BLaER1 treated with 17β-estradiol and CSF1 and Interleukin-3, amounts not matched to agents 10 nM and 100 nM (cell line): ENCODE data around the gene GALNT18.

Source experiments
- H3K27ac ChIP-seq, 11 experiments: shearing (Covaris generic); formaldehyde crosslinking; 2 replicates each; pipeline ENCODE4 v1.8.1; 2022
- H3K27me3 ChIP-seq, 11 experiments: shearing (Covaris generic); formaldehyde crosslinking; 2 replicates each; pipeline ENCODE4 v1.8.1; 2022
- H3K36me3 ChIP-seq, 11 experiments: shearing (Covaris generic); formaldehyde crosslinking; 2 replicates each; pipeline ENCODE4 v1.8.1; 2022
- H3K4me1 ChIP-seq, 10 experiments: shearing (Covaris generic); formaldehyde crosslinking; 2 replicates each; pipeline ENCODE4 v1.8.1; 2022
- H3K4me2 ChIP-seq, 11 experiments: shearing (Covaris generic); formaldehyde crosslinking; 2 replicates each; pipeline ENCODE4 v1.8.1; 2022
- H3K4me3 ChIP-seq, 10 experiments: shearing (Covaris generic); formaldehyde crosslinking; 2 replicates each; pipeline ENCODE4 v1.8.1; 2022
- H3K9ac ChIP-seq, 11 experiments: shearing (Covaris generic); formaldehyde crosslinking; 2 replicates each; pipeline ENCODE4 v1.8.1; 2022
- H3K9me3 ChIP-seq, 11 experiments: shearing (Covaris generic); formaldehyde crosslinking; replicated peaks in 1 of 11; 2 replicates each; pipeline ENCODE4 v1.8.1; 2022
- H4K20me1 ChIP-seq, 11 experiments: shearing (Covaris generic); formaldehyde crosslinking; 2 replicates each; pipeline ENCODE4 v1.8.1; 2022
- Cebpa-rat ChIP-seq, 11 experiments: shearing (Covaris generic); IDR thresholded peaks; 2 replicates each; pipeline ENCODE4 v1.8.1; 2022

GALNT18 gene

DNA sequence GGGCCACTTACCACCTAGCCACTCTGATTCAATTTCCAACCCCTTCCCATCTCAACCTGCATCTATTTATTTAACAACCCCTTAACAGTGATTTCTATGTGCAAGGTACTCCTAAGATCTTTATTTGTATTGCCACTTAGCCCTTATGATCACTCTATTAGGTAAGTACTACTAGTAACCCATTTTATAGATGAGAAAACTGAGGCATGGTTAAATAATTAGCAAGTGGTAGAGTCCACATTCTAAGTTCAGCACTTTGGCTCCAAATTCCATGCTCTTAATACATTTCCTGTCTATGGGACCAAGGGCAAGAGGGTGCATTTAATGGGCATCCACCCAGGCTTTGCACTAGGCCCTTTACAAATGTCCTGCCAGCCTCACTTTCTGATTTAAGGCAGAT, 230.6 kb downstream of the GALNT18 start:
- Histone ChIP-seq H3K27ac (no peak overlapping the region), H3K27me3 (peaks cover 0 to 18% (median 0%) of the 10 kb centered on the region in 11 experiments; a peak in 4 of 22 replicates), H4K20me1 (peaks cover 0 to 13% (median 0%) of the 10 kb centered on the region in 11 experiments; a peak in 3 of 22 replicates), H3K4me1 (no peaks in the 10 kb centered on the region), H3K9me3 (no peaks in the 10 kb centered on the region), H3K36me3 (no peaks in the 10 kb centered on the region), H3K9ac (no peak overlapping the region), H3K4me3 (no peak overlapping the region), H3K4me2 (no peak overlapping the region)
- TF ChIP-seq Cebpa-rat (IDR thresholded peaks at IDR 0.05): no peak

DNA sequence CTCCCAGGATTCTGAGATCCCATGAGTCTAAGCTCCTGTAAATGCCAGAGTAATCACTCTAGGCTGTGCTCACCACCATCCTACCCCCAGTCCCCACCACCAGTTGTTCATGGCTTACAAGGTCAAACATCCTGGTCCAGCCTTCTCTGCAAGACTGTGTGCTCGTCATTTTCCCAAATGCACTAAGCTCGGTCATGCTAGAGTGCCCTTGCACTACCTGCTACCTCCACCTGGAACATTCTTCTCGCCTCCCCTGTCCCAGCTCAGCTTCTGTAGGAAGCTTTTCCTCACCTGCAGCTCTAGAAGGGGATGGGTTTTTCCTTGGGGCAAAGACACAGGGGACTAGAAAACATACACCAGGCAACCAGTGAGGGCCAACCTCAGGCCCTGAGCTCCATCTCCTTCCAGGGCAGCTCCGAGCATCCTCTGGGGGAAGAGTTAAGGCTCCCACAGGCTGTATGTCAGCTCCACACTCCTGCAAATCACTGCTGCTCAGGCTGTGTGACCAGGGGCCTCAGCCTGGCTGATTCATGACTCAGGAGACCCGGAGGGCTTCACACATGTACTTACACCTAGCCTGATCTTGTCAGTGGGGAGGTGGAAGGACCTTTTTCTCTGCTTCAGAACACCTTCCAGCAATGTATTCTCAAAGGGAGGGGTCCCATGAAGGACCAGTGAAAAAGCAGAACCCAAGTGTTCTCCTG, 231.6 kb downstream of the GALNT18 start:
- Histone ChIP-seq H3K9me3 (no peaks in the 10 kb centered on the region), H3K4me3 (no peak overlapping the region), H4K20me1 (peaks cover 0 to 13% (median 0%) of the 10 kb centered on the region in 11 experiments; a peak in 3 of 22 replicates), H3K27me3 (peaks cover 0 to 14% (median 0%) of the 10 kb centered on the region in 11 experiments; a peak in 3 of 22 replicates), H3K36me3 (no peaks in the 10 kb centered on the region), H3K9ac (no peak overlapping the region), H3K4me1 (no peaks in the 10 kb centered on the region), H3K4me2 (no peak overlapping the region), H3K27ac (no peak overlapping the region)
- no peak for TF ChIP-seq Cebpa-rat (IDR thresholded peaks at IDR 0.05)

DNA sequence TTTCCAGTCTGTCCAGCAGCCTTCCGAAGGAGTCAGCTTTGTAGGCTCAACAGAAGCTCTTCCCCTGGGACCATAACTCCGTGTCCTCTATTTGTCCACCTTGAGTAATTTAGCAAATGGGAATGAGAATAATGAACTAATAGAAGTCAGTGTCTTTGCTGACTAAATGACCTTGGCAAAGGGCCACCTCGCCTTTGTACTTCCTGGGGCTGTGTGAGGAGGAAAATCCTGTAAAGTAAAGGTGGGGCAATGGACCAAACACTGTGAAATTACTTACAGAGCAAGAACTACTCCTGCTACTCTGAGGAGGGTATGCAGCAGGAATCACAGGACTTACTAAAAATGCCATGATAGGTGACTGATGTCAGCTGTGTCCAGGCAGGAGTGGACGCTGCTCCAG, 232.6 kb downstream of the GALNT18 start:
- no peak for TF ChIP-seq Cebpa-rat (IDR thresholded peaks at IDR 0.05)
- Histone ChIP-seq H3K27me3 (0 out of 22 replicates have a peak, but pooled peaks cover 0 to 11% (median 0%) of the 10 kb centered on the region in 11 experiments), H3K4me2 (no peak overlapping the region), H3K9me3 (no peaks in the 10 kb centered on the region), H3K9ac (no peak overlapping the region), H3K27ac (no peak overlapping the region), H3K4me3 (no peak overlapping the region), H4K20me1 (peaks cover 0 to 13% (median 0%) of the 10 kb centered on the region in 11 experiments; a peak in 3 of 22 replicates), H3K4me1 (no peaks in the 10 kb centered on the region), H3K36me3 (no peaks in the 10 kb centered on the region)

DNA sequence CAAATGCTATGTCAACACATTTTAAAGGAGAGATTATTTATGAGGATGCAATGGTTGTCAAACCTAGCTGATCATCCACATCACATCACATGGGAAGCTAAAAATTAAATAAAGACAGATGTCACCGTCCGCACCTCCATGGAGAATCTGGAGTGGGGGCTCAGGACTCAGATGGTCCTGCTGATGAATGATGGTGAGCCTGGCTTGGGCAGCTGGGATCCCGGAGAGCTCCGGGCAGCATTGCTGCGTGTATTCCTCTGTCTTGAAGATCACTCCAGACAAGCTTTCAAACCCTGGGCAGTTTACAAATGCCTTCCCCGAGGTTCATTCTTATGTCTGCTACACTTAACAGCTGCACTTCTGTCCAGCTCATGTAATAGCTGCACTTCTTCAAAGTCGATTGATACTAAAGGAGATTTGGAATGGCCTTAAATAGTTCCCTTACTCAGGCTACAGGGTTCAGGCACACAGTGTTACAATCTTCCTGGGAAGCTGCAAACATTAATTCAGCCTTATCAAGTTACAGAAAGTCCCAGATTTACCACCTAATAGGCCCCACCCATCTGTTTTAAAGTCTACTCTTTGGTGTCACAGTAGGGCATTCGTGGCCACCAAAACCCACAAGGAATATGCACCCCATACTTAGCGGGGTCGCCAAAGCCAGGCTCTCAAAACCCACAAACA, 234.0 kb downstream of the GALNT18 start:
- Histone ChIP-seq H3K9me3 (no peaks in the 10 kb centered on the region), H3K27me3 (0 out of 22 replicates have a peak, but pooled peaks cover 0 to 7% (median 0%) of the 10 kb centered on the region in 11 experiments), H3K9ac (no peak overlapping the region), H3K36me3 (no peaks in the 10 kb centered on the region), H3K4me3 (no peak overlapping the region), H4K20me1 (peaks cover 0 to 13% (median 0%) of the 10 kb centered on the region in 11 experiments; a peak in 3 of 22 replicates), H3K4me1 (no peaks in the 10 kb centered on the region), H3K27ac (no peak overlapping the region), H3K4me2 (no peak overlapping the region)
- TF ChIP-seq Cebpa-rat (IDR thresholded peaks at IDR 0.05): no peak

DNA sequence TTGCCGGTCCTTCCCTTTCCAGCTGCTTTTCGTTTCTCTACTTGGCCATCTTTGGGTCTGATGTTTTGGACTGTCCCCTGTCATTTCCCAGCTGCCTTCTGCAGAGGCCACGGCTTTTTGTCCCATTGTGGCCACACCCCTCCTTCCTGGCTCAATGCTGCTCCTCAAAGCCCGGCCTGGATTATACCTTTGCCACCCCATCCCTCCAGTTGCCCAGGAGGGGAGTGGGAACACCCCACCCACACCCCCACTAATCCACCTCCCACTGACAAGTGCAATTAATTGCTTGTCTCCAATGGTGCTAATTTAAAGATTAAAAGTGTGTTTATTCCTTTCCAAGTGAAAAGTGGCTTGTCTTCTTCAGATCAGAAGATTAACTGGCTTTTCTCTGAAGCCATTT, 234.6 kb downstream of the GALNT18 start:
- no peak overlapping the region for H3K9ac ChIP-seq
- no peak overlapping the region for H3K4me3 ChIP-seq
- no peaks in the 10 kb centered on the region for H3K9me3 ChIP-seq
- H4K20me1 ChIP-seq: peaks cover 0 to 13% (median 0%) of the 10 kb centered on the region in 11 experiments; a peak in 2 of 22 replicates
- no peak overlapping the region for H3K4me2 ChIP-seq
- H3K4me1 ChIP-seq: no peaks in the 10 kb centered on the region
- no peaks in the 10 kb centered on the region for H3K36me3 ChIP-seq
- no peak overlapping the region for H3K27ac ChIP-seq
- no peak for TF ChIP-seq Cebpa-rat (IDR thresholded peaks at IDR 0.05)
- 0 out of 22 replicates have a peak, but pooled peaks cover 0 to 7% (median 0%) of the 10 kb centered on the region in 11 experiments for H3K27me3 ChIP-seq

DNA sequence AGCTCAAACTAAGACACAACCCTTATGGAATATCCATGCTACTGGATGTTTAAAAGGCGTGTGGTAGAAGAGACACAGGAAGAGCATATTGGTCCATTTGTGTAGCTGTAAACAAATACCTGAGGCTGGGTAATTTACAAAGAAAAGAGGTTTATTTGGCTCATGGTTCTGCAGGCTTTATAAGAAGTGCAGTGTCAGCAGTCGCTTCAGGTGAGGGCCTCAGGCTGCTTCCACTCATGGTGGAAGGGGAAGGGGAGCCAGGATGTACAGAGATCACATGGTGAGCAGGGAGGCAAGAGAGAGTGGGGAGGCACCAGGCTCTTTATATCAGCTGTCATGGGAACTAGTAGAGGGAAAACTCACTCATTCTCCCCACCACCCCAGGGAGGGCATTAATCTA, 237.0 kb downstream of the GALNT18 start:
- Histone ChIP-seq H3K4me3 (no peak overlapping the region), H3K4me1 (no peaks in the 10 kb centered on the region), H3K9me3 (no peaks in the 10 kb centered on the region), H3K4me2 (no peak overlapping the region), H3K27me3 (0 out of 22 replicates have a peak, but pooled peaks cover 0 to 6% (median 0%) of the 10 kb centered on the region in 11 experiments), H4K20me1 (peaks cover 0 to 4% (median 0%) of the 10 kb centered on the region in 11 experiments; a peak in 1 of 22 replicates), H3K9ac (no peak overlapping the region), H3K27ac (no peak overlapping the region), H3K36me3 (no peaks in the 10 kb centered on the region)
- TF ChIP-seq Cebpa-rat (IDR thresholded peaks at IDR 0.05): no peak

DNA sequence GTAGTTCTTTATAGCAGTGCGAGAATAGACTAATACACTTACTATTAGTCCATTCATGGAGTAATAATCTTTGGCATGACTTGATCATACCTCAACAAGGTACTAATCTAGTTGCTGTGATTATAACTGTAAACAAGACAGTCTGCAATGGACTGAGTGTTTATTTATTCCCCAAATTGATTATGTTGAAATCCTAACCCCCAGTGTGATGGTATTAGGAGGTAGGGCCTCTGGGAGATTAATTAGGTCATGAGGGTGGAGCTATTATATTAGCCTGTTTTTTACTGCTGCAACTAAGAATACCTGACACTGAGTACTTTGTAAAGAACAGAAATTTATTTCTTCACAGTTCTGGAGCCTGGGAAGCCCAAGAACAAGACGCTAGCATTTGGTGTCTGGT, 237.8 kb downstream of the GALNT18 start:
- no peaks in the 10 kb centered on the region for H3K9me3 ChIP-seq
- H4K20me1 ChIP-seq: peaks cover 0 to 4% (median 0%) of the 10 kb centered on the region in 11 experiments; a peak in 2 of 22 replicates
- H3K4me1 ChIP-seq: no peaks in the 10 kb centered on the region
- H3K4me3 ChIP-seq: no peak overlapping the region
- H3K27ac ChIP-seq: no peak overlapping the region
- H3K4me2 ChIP-seq: no peak overlapping the region
- TF ChIP-seq Cebpa-rat (IDR thresholded peaks at IDR 0.05): no peak
- H3K9ac ChIP-seq: no peak overlapping the region
- no peaks in the 10 kb centered on the region for H3K36me3 ChIP-seq
- no peaks in the 10 kb centered on the region for H3K27me3 ChIP-seq

DNA sequence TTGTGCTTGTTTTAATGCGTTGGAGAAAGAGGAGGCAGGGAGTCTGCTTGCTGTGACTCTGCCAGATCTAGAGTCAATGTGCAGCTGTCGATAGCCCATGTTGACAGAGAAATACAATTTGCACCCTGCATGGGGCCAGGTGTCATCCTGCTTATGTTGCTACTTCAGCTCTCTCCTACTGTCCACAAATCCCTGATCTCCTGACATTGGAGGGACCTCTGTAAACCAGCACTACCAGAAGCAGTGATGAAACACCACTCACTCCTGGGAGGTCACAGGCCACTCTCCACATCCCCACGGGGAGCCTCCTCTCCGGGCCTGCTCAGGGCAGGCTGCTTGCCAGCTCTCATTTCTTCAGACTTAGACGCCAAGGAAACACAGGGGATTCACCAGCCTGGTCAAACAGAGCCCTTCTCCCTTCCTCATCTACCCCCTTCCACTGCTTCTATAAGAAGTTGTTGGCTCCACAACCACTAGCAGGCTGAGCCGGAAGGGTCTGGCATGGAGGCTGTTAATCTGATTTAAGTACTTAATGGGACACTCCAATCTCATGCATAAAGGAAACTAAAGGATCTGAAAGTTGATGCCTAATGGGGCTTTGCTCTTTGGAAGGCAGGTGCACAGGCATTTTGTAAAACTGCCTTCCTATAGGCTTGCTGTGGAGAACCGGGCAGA, 238.8 kb downstream of the GALNT18 start:
- Histone ChIP-seq H3K4me2 (no peak overlapping the region), H4K20me1 (peaks cover 0 to 4% (median 0%) of the 10 kb centered on the region in 11 experiments; a peak in 3 of 22 replicates), H3K27ac (no peak overlapping the region), H3K9me3 (no peaks in the 10 kb centered on the region), H3K4me3 (no peak overlapping the region), H3K9ac (no peak overlapping the region), H3K36me3 (no peaks in the 10 kb centered on the region), H3K4me1 (no peaks in the 10 kb centered on the region), H3K27me3 (no peaks in the 10 kb centered on the region)
- TF ChIP-seq Cebpa-rat (IDR thresholded peaks at IDR 0.05): no peak

DNA sequence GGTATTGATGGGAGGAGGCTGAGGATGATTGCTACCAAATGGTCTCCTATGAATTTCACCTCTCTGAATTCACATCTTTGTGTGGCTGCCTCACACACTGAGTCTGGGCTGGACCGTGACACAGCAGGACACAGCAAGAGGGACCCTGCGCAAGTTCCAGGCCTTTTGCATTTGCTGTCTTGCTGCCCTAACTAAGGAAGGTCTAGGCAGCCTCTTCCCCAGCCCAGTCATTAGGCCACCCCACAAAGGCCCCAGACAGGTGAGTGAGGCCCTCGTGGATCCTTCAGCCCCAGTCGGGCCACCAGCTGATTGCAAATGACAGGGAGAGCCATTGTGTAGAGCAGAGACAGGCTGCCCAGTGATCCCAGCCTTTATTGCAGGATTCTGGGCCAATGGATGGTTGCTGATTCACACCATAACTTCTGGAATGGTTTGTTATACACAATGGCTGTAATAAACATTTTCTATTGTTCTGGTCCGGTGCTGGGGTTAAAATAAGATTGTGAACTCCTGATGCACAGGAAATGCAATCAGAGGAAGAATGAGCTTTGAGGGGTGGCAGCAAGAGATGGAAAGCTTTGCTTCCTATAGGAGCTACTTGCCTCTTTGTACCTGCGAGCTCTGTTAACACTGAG, 240.2 kb downstream of the GALNT18 start:
- no peaks in the 10 kb centered on the region; a peak in 3 of 22 replicates for H4K20me1 ChIP-seq
- H3K9ac ChIP-seq: no peak overlapping the region
- no peaks in the 10 kb centered on the region for H3K36me3 ChIP-seq
- TF ChIP-seq Cebpa-rat (IDR thresholded peaks at IDR 0.05): no peak
- no peak overlapping the region for H3K27ac ChIP-seq
- H3K4me3 ChIP-seq: no peak overlapping the region
- no peaks in the 10 kb centered on the region for H3K9me3 ChIP-seq
- H3K4me2 ChIP-seq: no peak overlapping the region
- no peaks in the 10 kb centered on the region for H3K27me3 ChIP-seq
- no peaks in the 10 kb centered on the region for H3K4me1 ChIP-seq
